Activated CD4-positive, alpha-beta T cell treated with anti-CD3 and anti-CD28 coated beads for 24 hours (primary cell): ENCODE data around the gene SPTBN1.

Experiments
- DNase-seq, 2 donors: peaks; one replicate each; pipeline ENCODE4 v3.0.0-alpha.2; 2020; ENCODE audit warnings: low read depth in 2 of 2

Gene SPTBN1

GRCh38 chr2:54455563-54456361 is at the start of gene SPTBN1:
Gene SPTBN1 (plus strand): TSS chr2:54456327. CDS start chr2:54526419, 70,092 bp downstream.
- DNase-seq = no peak

DNA sequence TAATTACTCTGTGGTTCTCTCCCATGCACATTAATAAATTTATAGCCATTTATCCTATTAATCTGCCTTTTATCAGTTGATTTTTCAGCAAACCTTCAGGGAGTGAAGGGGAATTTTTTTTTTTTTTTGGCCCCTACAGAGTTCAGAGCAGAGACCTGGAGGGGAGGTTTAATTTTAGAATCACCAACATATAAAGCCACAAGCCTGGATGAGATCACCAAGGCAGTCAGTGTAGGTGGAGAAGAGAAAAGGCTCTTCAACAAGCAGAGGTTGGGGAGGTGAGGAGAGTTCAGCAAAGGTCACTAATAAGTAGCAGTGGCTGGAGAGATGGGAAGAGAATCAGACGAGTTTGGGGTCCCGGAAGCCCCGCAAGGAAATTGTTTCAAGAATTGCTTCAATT is 48.4 kb upstream of the SPTBN1 start:
- DNase-seq = no peak

- DNase-seq = no peak
Measured at GRCh38 chr2:54408288-54408687, 47.8 kb upstream of the SPTBN1 start.

- DNase-seq = no peak
Measured at GRCh38 chr2:54409752-54410151, 46.4 kb upstream of the SPTBN1 start.

- DNase-seq = no peak
Measured at GRCh38 chr2:54411801-54412354, 44.2 kb upstream of the SPTBN1 start.

GRCh38 chr2:54416166-54416813 is 39.8 kb upstream of the SPTBN1 start:
- no peak for DNase-seq

- no peak for DNase-seq
Measured at GRCh38 chr2:54416938-54417337, 39.2 kb upstream of the SPTBN1 start.

GRCh38 chr2:54417577-54417976 is 38.5 kb upstream of the SPTBN1 start:
- DNase-seq = no peak

DNA sequence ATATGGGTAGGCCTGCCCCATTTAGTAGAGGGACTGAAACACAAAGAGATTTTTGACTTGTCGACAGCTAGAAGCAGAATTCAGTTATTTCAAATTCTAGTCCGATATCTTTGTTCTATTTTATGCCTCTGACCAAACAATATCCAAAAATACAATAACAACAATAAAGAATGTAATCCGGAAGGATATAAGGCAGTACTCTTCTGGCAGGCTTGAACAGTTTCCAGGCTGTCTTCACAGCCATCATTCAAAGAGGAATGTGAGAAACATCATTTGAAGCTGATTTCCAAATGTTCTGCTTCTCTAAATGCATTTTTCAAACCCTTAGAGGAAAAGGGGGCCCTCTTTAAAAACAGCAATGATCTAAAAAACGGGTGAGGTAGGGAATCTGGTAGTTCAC is 36.7 kb upstream of the SPTBN1 start:
- no peak for DNase-seq

- no peak for DNase-seq
Measured at GRCh38 chr2:54419855-54420523, 36.1 kb upstream of the SPTBN1 start.

DNA sequence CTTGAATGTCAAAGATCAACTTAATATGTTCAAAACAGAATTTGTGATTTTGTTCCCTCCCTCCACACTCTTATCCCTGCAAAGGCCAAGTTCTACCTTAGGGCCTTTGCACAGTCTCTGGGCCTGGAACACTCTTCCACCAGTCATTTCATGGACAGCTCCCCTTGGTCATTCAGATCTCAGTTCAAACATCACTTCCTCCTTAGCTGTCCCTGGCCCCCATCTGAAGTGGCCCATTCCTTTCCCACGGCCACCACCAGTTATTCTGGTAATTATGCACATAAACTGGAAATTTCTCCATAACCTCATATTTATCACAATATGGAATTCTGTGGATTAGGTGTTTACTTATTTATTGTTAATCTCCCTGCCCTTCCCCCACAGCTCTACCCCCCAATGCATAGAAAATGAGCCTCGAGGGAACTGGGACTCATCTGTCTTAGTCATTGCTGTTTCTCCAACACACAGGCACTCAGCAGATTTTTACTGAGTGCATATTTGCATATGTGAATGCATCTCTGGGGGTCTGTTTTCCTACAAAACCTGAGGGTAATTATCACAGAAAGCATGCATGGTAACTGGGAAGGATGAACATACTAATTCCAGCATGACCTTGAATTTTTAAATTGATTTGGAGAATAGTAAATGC is 35.5 kb upstream of the SPTBN1 start:
- no peak for DNase-seq

DNA sequence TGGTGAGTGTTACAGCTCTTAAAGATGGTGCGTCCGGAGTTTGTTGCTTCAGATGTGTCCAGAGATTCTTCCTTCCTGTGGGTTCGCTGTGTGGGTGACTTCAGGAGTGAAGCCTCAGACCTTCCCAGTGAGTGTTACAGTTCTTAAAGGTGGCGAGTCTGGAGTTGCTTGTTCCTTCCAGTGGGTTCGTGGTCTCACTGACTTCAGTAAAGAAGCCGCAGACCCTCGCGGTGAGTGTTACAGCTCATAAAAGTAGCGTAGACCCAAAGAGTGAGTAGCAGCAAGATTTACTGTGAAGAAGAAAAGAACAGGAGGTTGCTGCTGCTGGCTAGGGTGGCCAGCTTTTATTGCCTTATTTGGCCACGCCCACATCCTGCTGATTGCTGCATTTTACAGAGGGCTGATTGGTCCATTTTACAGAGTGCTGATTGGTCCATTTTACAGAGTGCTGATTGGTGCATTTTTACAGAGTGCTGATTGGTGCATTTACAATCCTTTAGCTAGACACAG is 34.0 kb upstream of the SPTBN1 start:
- DNase-seq = peak in 1 of 2 donors; percentile 6

GRCh38 chr2:54423213-54423612 is 32.9 kb upstream of the SPTBN1 start:
- DNase-seq = no peak

DNA sequence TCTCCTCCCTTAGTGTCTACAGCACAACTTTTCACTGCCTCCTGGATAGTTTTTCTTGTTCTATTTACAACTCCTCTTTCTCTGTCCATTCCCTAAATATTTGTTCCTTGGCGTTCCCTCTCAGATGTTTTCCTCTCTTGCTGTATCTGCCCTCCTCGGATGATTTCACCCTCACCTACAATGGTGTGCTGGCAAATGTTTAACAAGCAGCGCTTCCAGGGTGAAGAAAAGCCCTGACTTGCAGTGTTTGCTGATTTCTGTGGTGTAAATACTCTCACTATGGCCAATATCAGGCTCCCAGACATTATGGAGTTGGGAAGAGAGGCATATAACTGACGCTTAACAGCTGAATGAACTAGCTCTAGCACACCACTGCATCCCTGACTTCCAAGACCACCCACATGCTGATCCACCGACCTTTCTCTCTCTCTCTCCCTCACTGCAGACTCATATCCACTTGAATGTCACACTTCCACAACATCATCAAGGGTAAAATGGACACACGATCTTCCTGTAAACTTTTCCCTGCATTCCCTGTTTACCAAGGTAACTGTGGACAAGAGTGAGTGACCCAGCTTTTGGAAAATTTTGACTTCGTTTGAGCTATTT is 31.5 kb upstream of the SPTBN1 start:
- DNase-seq = no peak

- no peak for DNase-seq
Measured at GRCh38 chr2:54428108-54428831, 27.9 kb upstream of the SPTBN1 start.

DNA sequence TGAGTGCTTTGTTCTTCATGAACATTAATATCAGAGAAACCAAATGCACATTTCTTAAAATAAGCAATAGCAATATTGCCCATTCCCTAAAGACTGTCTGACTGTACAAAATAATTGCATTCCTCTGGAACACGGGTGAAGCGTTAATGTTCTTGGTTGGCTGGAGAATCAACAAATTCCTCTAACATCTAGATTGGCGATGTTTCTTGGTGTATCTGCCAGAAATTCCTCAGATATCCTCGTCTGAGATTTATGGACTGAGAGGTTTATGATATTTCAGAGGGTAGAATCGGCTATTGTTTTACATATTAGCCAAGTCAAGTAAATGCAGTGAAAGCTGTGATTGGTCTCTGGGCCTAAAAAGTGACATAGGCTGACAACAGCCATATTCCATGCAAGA is 27.1 kb upstream of the SPTBN1 start:
- no peak for DNase-seq

DNA sequence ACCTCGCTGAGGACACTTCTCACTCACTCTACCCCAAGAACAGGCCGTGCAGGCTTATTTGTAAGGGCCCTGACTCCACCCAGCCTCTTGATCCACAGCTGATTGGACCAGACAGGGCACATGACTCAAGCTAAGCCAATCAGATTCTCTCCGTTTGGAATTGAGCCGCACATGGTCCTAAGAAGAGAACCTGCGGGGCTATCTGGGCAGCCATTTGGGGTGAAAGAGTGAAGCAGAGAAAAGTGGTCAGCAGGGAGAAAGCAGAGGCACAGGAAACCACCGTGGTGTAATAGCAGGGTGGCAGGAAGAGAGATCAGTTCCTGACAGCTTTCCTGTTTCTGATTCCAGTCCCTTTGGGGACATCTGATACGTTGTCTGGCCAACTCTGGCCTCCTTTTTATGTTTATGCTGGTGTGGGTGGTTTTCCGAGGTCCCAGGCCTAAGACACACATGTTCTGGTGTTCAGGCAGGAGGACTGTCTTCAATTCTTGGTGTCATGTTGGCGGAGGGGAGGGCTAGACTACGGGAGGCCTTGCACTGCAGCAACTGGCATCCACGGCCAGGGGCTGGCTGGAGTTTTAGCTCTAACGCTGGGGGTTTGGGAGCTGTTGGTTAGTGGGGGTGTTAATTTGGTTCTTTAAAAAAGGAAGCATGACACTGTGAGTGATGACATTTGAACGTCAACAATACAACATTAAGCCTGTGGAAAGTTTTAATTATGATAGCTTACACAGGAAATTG is 26.1 kb upstream of the SPTBN1 start:
- DNase-seq = no peak

DNA sequence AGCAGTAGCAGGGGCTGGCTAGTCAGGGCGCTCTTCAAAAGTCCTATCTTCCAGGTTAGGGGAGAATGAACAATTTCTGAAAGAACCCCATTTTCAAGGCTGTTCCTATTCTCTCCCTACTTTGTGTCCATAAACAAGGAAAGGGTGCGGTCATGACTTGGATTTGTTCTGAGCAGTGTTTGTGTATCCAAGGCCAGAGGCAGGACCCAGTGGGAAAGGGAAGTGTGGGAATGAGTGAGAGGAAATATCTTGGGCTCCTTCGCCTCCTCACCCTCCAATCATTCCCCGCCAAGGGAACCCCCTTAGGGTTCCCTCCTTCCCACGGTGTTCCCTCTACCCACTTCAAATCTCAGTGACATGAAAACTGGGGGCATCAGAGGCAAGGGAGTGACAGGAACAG is 25.5 kb upstream of the SPTBN1 start:
- no peak for DNase-seq

DNA sequence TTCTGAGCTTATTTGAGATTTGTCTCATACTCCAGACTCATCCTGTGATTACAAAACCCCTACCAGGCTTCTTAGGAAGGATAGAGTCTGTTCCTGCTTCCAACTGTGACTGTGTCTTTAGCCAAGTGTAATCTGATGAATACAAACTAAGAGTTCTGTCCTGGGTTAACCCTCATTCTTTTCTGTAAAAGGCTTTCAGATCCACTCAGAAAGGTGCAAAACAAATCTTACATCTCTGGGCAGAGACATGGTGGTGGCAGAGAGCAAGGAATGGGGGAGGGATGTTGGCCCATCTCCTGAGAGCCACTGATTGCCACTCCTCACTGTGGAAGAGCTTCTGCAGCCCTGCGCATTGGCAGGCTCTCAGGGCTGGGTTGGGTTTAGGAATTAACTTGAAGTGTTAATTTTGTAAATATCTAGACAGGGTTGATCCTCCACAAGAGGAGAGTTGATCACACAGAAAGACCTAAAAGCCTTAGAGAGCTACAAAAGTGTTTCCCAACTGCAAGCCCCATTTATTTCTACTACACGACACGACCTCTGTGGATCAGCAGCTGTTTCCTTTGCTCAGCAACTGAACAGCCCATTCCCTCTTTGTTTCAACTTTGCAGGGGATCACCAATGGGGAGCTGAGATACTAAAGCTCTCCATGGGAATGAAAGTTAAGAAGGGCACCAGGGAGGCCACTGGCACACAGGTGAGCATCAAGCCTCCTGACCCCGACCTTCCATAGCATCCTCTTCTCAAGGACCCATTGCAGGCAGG is 23.7 kb upstream of the SPTBN1 start:
- no peak for DNase-seq
